ENCODE data around the gene MAGOH.

- TF ChIP-seq CTCF (IDR thresholded peaks at IDR 0.05; ENCODE audit: borderline replicate concordance, extremely low read depth, low read length, poor library complexity, severe bottlenecking) (no peak), EZH2 (IDR thresholded peaks at IDR 0.05; ENCODE audit: borderline replicate concordance, low read depth, low read length, severe bottlenecking) (no peak)
These were observed 35.7 kb upstream of the MAGOH start for GRCh38 chr1:53274026-53274425.

Measured in DND-41 (cell line).